Ishikawa (cell line): ENCODE measurements around the gene WDR48.

Experiments used
- MAX ChIP-seq: IDR thresholded peaks from 2 replicates; pipeline ENCODE4 v1.6.1; 2012
- TAF1 ChIP-seq: IDR thresholded peaks from 2 replicates; pipeline ENCODE4 v1.6.1; 2012; ENCODE audit warnings: low read depth, mild to moderate bottlenecking
- TEAD4 ChIP-seq: IDR thresholded peaks from 2 replicates; pipeline ENCODE4 v1.6.1; 2012

- TF ChIP-seq TAF1, result no peak
- no peak for TF ChIP-seq MAX
- no peak for TF ChIP-seq TEAD4
These were observed 57.3 kb downstream of the WDR48 start for GRCh38 chr3:39109086-39109485.
